Muscle of back (tissue), 13 donors: ENCODE results near the gene COLEC12. TPM values are rescaled to one million over a fixed set of nuclear protein-coding genes. Genes with fewer than 3 reads are reported as not detected.
A peak's percentile ranks its signal among the peaks of the same experiment; 100 is the strongest.

Source experiments
- DNase-seq, 3 donors: peaks; one replicate each; pipeline versions ENCODE4 v3.0.0 to v3.0.0-alpha.2; 2013
- long read RNA-seq, 9 donors: transcript quantifications; one replicate each; lab custom pipeline, GENCODE V29; 2026
- polyA plus RNA-seq, 10 donors: library from polyadenylated mRNA; unstranded; fragments of 120-200 nt; gene quantifications; one replicate each; pipeline ENCODE4 v1.2.1, GENCODE V29; 2013; ENCODE audit not compliant: insufficient read length in 10 of 10

COLEC12 gene
- polyA plus RNA-seq, result 10 to 100 TPM; 42.8 to 82.8 (median 56.7) TPM
- long read RNA-seq, donor 1, full-length matches to known transcripts, result 14 of 56 reads
- long read RNA-seq, donor 1, partial matches to known transcripts, result 42 of 56 reads
- long read RNA-seq, donor 1, other reads (novel, unspliced or antisense), result 0 of 56 reads
- long read RNA-seq, donor 2, full-length matches to known transcripts, result 14 of 48 reads
- long read RNA-seq, donor 2, partial matches to known transcripts, result 34 of 48 reads
- long read RNA-seq, donor 2, other reads (novel, unspliced or antisense), result 0 of 48 reads
- long read RNA-seq, donor 3, result 0 reads
- long read RNA-seq, donor 4, full-length matches to known transcripts, result 13 of 68 reads
- long read RNA-seq, donor 4, partial matches to known transcripts, result 55 of 68 reads
- long read RNA-seq, donor 4, other reads (novel, unspliced or antisense), result 0 of 68 reads
- long read RNA-seq, donor 5, full-length matches to known transcripts, result 6 of 62 reads
- long read RNA-seq, donor 5, partial matches to known transcripts, result 56 of 62 reads
- long read RNA-seq, donor 5, other reads (novel, unspliced or antisense), result 0 of 62 reads
- long read RNA-seq, donor 6, full-length matches to known transcripts, result 9 of 81 reads
- long read RNA-seq, donor 6, partial matches to known transcripts, result 72 of 81 reads
- long read RNA-seq, donor 6, other reads (novel, unspliced or antisense), result 0 of 81 reads
- long read RNA-seq, donor 7, full-length matches to known transcripts, result 14 of 51 reads
- long read RNA-seq, donor 7, partial matches to known transcripts, result 37 of 51 reads
- long read RNA-seq, donor 7, other reads (novel, unspliced or antisense), result 0 of 51 reads
- long read RNA-seq, donor 8, full-length matches to known transcripts, result 11 of 81 reads
- long read RNA-seq, donor 8, partial matches to known transcripts, result 70 of 81 reads
- long read RNA-seq, donor 8, other reads (novel, unspliced or antisense), result 0 of 81 reads
- long read RNA-seq, donor 9, full-length matches to known transcripts, result 3 of 15 reads
- long read RNA-seq, donor 9, partial matches to known transcripts, result 12 of 15 reads
- long read RNA-seq, donor 9, other reads (novel, unspliced or antisense), result 0 of 15 reads

- DNase-seq, result peak in 2 of 3 donors; percentile 71 to 85
Observed at GRCh38 chr18:500632-501405, at the start of gene COLEC12. COLEC12 (minus strand) TSS chr18:500701; CDS start chr18:500514, 187 bp downstream.

GRCh38 chr18:549967-550366 is 49.5 kb upstream of the COLEC12 start:
- no peak for DNase-seq

GRCh38 chr18:543447-544078 is 43.1 kb upstream of the COLEC12 start:
- peak in 1 of 3 donors; percentile 56 for DNase-seq

- no peak for DNase-seq
Observed at GRCh38 chr18:533995-534601, 33.6 kb upstream of the COLEC12 start.

- no peak for DNase-seq
Observed at GRCh38 chr18:532632-533031, 32.1 kb upstream of the COLEC12 start.

- DNase-seq, result no peak
Observed at GRCh38 chr18:532018-532417, 31.5 kb upstream of the COLEC12 start.

GRCh38 chr18:527146-527545 is 26.6 kb upstream of the COLEC12 start:
- no peak for DNase-seq

- no peak for DNase-seq
Observed at GRCh38 chr18:526681-527080, 26.2 kb upstream of the COLEC12 start.

GRCh38 chr18:525036-525797 is 24.7 kb upstream of the COLEC12 start:
- peak in 1 of 3 donors; percentile 46 for DNase-seq

GRCh38 chr18:524466-524865 is 24.0 kb upstream of the COLEC12 start:
- peak; percentile 22 to 60 (median 49) for DNase-seq

- DNase-seq, result no peak
Observed at GRCh38 chr18:523561-523960, 23.1 kb upstream of the COLEC12 start.

GRCh38 chr18:519019-519879 is 18.7 kb upstream of the COLEC12 start:
- DNase-seq, result peak; percentile 26 to 68 (median 65)

GRCh38 chr18:518081-518480 is 17.6 kb upstream of the COLEC12 start:
- no peak for DNase-seq

- DNase-seq, result no peak
Observed at GRCh38 chr18:515838-516237, 15.3 kb upstream of the COLEC12 start.

- DNase-seq, result no peak
Observed at GRCh38 chr18:515156-515815, 14.8 kb upstream of the COLEC12 start.

GRCh38 chr18:513826-514530 is 13.5 kb upstream of the COLEC12 start:
- no peak for DNase-seq

GRCh38 chr18:512957-513356 is 12.5 kb upstream of the COLEC12 start:
- DNase-seq, result no peak
